NCI-H1092 treated with DMSO at 0.1 percent for 48 hours (cell line): ENCODE measurements around the gene SCFD2.

Experiments used
- DNase-seq: peaks from one replicate; lab custom pipeline; 2025; lab: John Stamatoyannopoulos, UW

The SCFD2 gene

DNA sequence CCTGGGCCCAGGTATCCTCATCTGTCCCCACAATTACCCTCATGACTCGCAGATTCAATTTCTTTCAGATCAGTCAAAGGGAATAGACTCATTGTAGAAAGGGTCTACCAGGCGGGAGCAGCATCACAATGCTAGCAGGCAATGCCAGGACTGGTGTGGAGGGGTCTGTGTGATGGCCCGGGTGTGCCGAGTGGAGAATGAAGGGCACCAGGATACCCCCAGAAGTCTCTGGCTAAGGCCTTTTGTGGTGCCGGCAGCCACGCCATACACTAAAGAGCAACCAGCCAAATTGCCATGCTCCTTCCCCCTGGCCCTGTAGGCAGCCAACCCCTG is 541.6 kb downstream of the SCFD2 start:
- DNase-seq = no peak

DNA sequence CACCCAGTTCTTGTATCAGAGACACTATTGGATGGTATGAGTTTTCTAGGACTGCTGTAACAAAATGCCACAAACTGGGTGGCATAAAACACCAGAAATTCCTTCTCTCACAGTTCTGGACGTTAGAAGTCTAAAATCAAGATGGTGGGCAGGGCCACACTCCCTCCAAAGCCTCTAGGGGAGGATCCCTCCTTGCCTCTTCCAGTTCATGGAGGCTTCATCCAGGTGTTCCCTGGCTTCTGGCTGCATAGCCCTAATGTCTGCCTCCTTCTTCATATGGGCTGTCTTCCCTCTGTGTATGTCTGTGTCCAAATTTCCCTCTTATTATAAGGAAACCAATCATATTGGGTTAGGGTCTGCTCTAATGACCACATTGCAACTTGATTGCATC is 542.2 kb downstream of the SCFD2 start:
- DNase-seq = no peak
